HepG2 (cell line): Measurements from ENCODE around the gene NEK8. TPM values are rescaled to one million over a fixed set of nuclear protein-coding genes. Genes with fewer than 3 reads are reported as not detected.

Source experiments
- BRD4 ChIP-seq: sonication (generic); formaldehyde crosslinking; IDR thresholded peaks from 2 replicates; pipeline ENCODE4 v1.4.0; 2020; ENCODE audit warnings: missing genetic modification reagents
- CBX2 ChIP-seq, 2 experiments: fragments of 200-600 bp in 1 of 2; sonication (generic); formaldehyde crosslinking in 1 of 2; IDR thresholded peaks; 2 replicates each; pipeline versions ENCODE4 v1.7.0 to v1.8.1; 2018 to 2022; ENCODE audit warnings: low read depth in 2 of 2, low read length in 1 of 2, mild to moderate bottlenecking in 1 of 2, missing genetic modification reagents in 1 of 2
- GATAD2A ChIP-seq: IDR thresholded peaks from 2 replicates; pipeline ENCODE4 v1.6.1; 2016
- HDAC1 ChIP-seq: sonication (generic); formaldehyde crosslinking; IDR thresholded peaks from 2 replicates; pipeline ENCODE4 v1.5.1; 2020; ENCODE audit warnings: mild to moderate bottlenecking, missing genetic modification reagents
- HMG20A ChIP-seq: IDR thresholded peaks from 2 replicates; pipeline ENCODE4 v1.6.1; 2016; ENCODE audit warnings: borderline replicate concordance
- HNF1B ChIP-seq: sonication (generic); formaldehyde crosslinking; IDR thresholded peaks from 2 replicates; pipeline ENCODE4 v1.5.1; 2020; ENCODE audit warnings: mild to moderate bottlenecking, moderate library complexity, missing genetic modification reagents
- HNRNPK ChIP-seq: fragments of 200-400 bp; formaldehyde crosslinking; IDR thresholded peaks from 2 replicates; pipeline ENCODE4 v1.6.1; 2018; ENCODE audit warnings: low read length, low read depth, moderate library complexity, mild to moderate bottlenecking; ENCODE audit not compliant: poor library complexity, severe bottlenecking
- KDM2A ChIP-seq: sonication (generic); formaldehyde crosslinking; IDR thresholded peaks from 2 replicates; pipeline ENCODE4 v1.4.0; 2020; ENCODE audit warnings: low read depth, missing genetic modification reagents, borderline replicate concordance
- MAFF ChIP-seq: IDR thresholded peaks from 2 replicates; pipeline ENCODE4 v1.6.1; 2011; ENCODE audit warnings: low read depth, low read length, improper control_type of control experiment
- NCOA5 ChIP-seq: sonication (generic); formaldehyde crosslinking; IDR thresholded peaks from 2 replicates; pipeline ENCODE4 v1.4.0; 2020; ENCODE audit warnings: missing genetic modification reagents
- NFYC ChIP-seq: IDR thresholded peaks from 2 replicates; pipeline ENCODE4 v1.6.1; 2016; ENCODE audit warnings: missing genetic modification reagents, missing compliant biosample characterization
- NR0B2 ChIP-seq: sonication (generic); formaldehyde crosslinking; IDR thresholded peaks from 2 replicates; pipeline ENCODE4 v1.4.0; 2020; ENCODE audit warnings: mild to moderate bottlenecking, missing genetic modification reagents
- REL ChIP-seq: sonication (generic); formaldehyde crosslinking; conservative IDR thresholded peaks from 2 replicates; pipeline ENCODE4 v1.8.0; 2022; ENCODE audit warnings: mild to moderate bottlenecking, missing genetic modification reagents, moderate library complexity
- RELA ChIP-seq: sonication (generic); formaldehyde crosslinking; IDR thresholded peaks from 2 replicates; pipeline ENCODE4 v1.4.0; 2020; ENCODE audit warnings: missing genetic modification reagents
- SMAD3 ChIP-seq: sonication (generic); formaldehyde crosslinking; IDR thresholded peaks from 2 replicates; pipeline ENCODE4 v1.4.0; 2020; ENCODE audit warnings: missing genetic modification reagents
- SRY ChIP-seq: sonication (generic); formaldehyde crosslinking; IDR thresholded peaks from 2 replicates; pipeline ENCODE4 v1.8.0; 2022; ENCODE audit warnings: mild to moderate bottlenecking, missing genetic modification reagents
- SYNCRIP ChIP-seq: fragments of 200-400 bp; formaldehyde crosslinking; IDR thresholded peaks from 2 replicates; pipeline ENCODE4 v1.6.1; 2018; ENCODE audit warnings: mild to moderate bottlenecking, low read depth, low read length; ENCODE audit not compliant: insufficient read depth
- THAP11 ChIP-seq: IDR thresholded peaks from 2 replicates; pipeline ENCODE4 v1.6.1; 2016; ENCODE audit warnings: missing biosample characterization, missing genetic modification reagents
- TSC22D2 ChIP-seq: sonication (generic); formaldehyde crosslinking; IDR thresholded peaks from 2 replicates; pipeline ENCODE4 v1.5.1; 2020; ENCODE audit warnings: missing genetic modification reagents, mild to moderate bottlenecking, borderline replicate concordance
- ZNF460 ChIP-seq: sonication (generic); formaldehyde crosslinking; IDR thresholded peaks from 2 replicates; pipeline ENCODE4 v1.5.1; 2020; ENCODE audit warnings: missing genetic modification reagents, mild to moderate bottlenecking, borderline replicate concordance
- ZNF510 ChIP-seq: sonication (generic); formaldehyde crosslinking; IDR thresholded peaks from 2 replicates; pipeline ENCODE4 v1.4.0; 2020; ENCODE audit warnings: low read depth, mild to moderate bottlenecking, missing genetic modification reagents
- ZNF709 ChIP-seq: sonication (generic); formaldehyde crosslinking; IDR thresholded peaks from 2 replicates; pipeline ENCODE4 v1.5.0; 2020; ENCODE audit warnings: mild to moderate bottlenecking, missing genetic modification reagents
- ZSCAN9 ChIP-seq: IDR thresholded peaks from 2 replicates; pipeline ENCODE4 v1.6.1; 2016; ENCODE audit warnings: borderline replicate concordance
- polyA plus RNA-seq, 8 experiments: library from polyadenylated mRNA; depleted of rRNA in 3 of 8; stranded (reverse) in 7 of 8; unstranded in 1 of 8; fragments of >200 nt; fragmentation: Illumina TruSeq in 4 of 8; extraction: Trizol in 4 of 8; gene quantifications; 2 replicates each; pipeline versions ENCODE4 v1.2.1 to v1.2.3, GENCODE V29; 2011 to 2016; ENCODE audit warnings: low read depth in 4 of 8, missing spikeins in 1 of 8, mixed read lengths in 1 of 8; ENCODE audit not compliant: insufficient read depth in 1 of 8
- total RNA-seq, 5 experiments: library from RNA; depleted of rRNA; stranded (reverse); fragments of >200 nt; fragmentation: Illumina TruSeq; extraction: Trizol; gene quantifications; 2 replicates each; pipeline ENCODE4 v1.2.3, GENCODE V29; 2016; ENCODE audit warnings: low read depth in 1 of 5
- TF ChIP-seq, protein P1 (sequence below): sonication (generic); formaldehyde crosslinking; IDR thresholded peaks from 2 replicates; pipeline ENCODE4 v1.4.0; 2020; ENCODE audit warnings: missing genetic modification reagents
- TF ChIP-seq, protein P2 (sequence below): sonication (generic); formaldehyde crosslinking; IDR thresholded peaks from 2 replicates; pipeline ENCODE4 v1.8.1; 2023; ENCODE audit warnings: missing genetic modification reagents, mild to moderate bottlenecking, borderline replicate concordance

The NEK8 gene
- total and polyA plus RNA-seq, 2 of the 13 experiments (the other 11 are each of a cell fraction or from before 2014, with no cell fraction given), result 5.8 to 13.5 TPM

DNA sequence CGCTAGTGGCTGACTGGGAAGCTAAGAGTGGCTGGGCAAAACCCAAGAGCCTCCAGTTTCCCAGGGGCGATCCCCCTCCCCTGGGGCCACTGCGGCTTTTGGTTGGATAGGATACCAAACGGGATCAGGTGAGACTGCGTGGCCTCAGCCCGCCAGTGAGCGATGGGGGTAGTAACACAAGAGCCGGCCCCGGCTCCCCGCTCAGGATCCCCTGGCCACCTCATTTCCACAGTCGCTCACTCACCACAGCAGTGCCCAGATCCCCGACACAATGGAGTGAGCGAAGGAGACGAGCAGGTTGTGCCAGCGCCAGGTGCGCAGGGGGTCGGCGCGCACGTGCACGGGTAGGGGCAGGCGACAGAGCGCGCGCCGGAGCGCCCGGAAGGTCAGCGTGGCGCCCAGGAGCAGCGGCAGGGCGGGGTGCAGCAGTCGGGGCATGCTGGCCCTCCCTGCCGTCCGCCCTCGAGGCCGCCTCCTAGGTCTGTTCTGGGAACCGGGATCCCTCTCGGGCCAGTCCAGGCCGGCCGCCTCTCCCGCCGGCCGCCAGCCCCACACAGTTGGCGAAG lies 2.8 kb upstream of the NEK8 start (continued):
- TF ChIP-seq, protein P1, sequence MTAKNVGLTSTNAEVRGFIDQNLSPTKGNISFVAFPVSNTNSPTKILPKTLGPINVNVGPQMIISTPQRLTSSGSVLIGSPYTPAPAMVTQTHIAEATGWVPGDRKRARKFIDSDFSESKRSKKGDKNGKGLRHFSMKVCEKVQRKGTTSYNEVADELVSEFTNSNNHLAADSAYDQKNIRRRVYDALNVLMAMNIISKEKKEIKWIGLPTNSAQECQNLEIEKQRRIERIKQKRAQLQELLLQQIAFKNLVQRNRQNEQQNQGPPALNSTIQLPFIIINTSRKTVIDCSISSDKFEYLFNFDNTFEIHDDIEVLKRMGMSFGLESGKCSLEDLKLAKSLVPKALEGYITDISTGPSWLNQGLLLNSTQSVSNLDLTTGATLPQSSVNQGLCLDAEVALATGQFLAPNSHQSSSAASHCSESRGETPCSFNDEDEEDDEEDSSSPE (CRISPR knock-in tag), result peak; percentile 60
- TF ChIP-seq THAP11 (CRISPR knock-in tag), result peak; percentile 66
- peak; percentile 90 for TF ChIP-seq ZNF709 (CRISPR knock-in tag)
- TF ChIP-seq, protein P2, sequence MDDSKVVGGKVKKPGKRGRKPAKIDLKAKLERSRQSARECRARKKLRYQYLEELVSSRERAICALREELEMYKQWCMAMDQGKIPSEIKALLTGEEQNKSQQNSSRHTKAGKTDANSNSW, result peak; percentile 53; the same call in 1 of the 2 replicates
- no peak for TF ChIP-seq SYNCRIP
- TF ChIP-seq HMG20A, result no peak
- no peak; the same call in 1 of the 2 replicates for TF ChIP-seq REL (CRISPR knock-in tag)
- no peak for TF ChIP-seq MAFF
- TF ChIP-seq ZNF510 (CRISPR knock-in tag), result peak; percentile 37; the same call in 1 of the 2 replicates
- TF ChIP-seq RELA, result no peak
- peak; percentile 46; the same call in 1 of the 2 replicates for TF ChIP-seq NFYC (CRISPR knock-in tag)
- TF ChIP-seq SMAD3, result no peak
- TF ChIP-seq CBX2 (IDR thresholded peaks at IDR 0.05; ENCODE audit: low read depth, low read length), result no peak
- TF ChIP-seq CBX2 (CRISPR knock-in tag; IDR thresholded peaks at IDR 0.05; ENCODE audit: low read depth), result no peak
- no peak; the same call in none of the 2 replicates for TF ChIP-seq BRD4 (CRISPR knock-in tag)
- no peak for TF ChIP-seq GATAD2A
- TF ChIP-seq SRY, result peak; percentile 79
- TF ChIP-seq NR0B2, result peak; percentile 83
- TF ChIP-seq KDM2A, result peak; percentile 99
- no peak for TF ChIP-seq ZNF460 (CRISPR knock-in tag)
- peak; percentile 87 for TF ChIP-seq HNRNPK
- TF ChIP-seq HDAC1 (CRISPR knock-in tag), result no peak
- TF ChIP-seq HNF1B (CRISPR knock-in tag), result no peak
- TF ChIP-seq ZSCAN9 (CRISPR knock-in tag), result 0 out of 2 replicates have a peak, but pooled peaks have one; percentile 6
- TF ChIP-seq NCOA5 (CRISPR knock-in tag), result peak; percentile 11; the same call in 1 of the 2 replicates
- no peak for TF ChIP-seq TSC22D2 (CRISPR knock-in tag)
